HG03469 (cell line): Measurements from ENCODE around the gene SPOCK3.
"Not testable (repeated sequence)": the region's sequence is repeated elsewhere in the genome, so short reads cannot be mapped to it uniquely, and the experiment has no call there.

Experiments
- ATAC-seq: cut with Tn5 transposase; IDR thresholded peaks from one replicate; pipeline ENCODE4 v1.9.1; 2021; ENCODE audit warnings: mild to moderate bottlenecking, moderate library complexity, moderate number of reproducible peaks; ENCODE audit not compliant: unreplicated experiment

SPOCK3 gene

GRCh38 chr4:166838975-166839614 is 395.2 kb downstream of the SPOCK3 start:
- peak; percentile 43 for ATAC-seq

GRCh38 chr4:166836865-166837264 is 397.4 kb downstream of the SPOCK3 start:
- no peak for ATAC-seq

- no peak for ATAC-seq
Observed at GRCh38 chr4:166827629-166828028, 406.7 kb downstream of the SPOCK3 start.

GRCh38 chr4:166827167-166827566 is 407.1 kb downstream of the SPOCK3 start:
- ATAC-seq = no peak

- no peak for ATAC-seq
Observed at GRCh38 chr4:166823848-166824247, 410.4 kb downstream of the SPOCK3 start.

- ATAC-seq = no peak
Observed at GRCh38 chr4:166823126-166823525, 411.2 kb downstream of the SPOCK3 start.

- ATAC-seq = no peak
Observed at GRCh38 chr4:166822386-166822785, 411.9 kb downstream of the SPOCK3 start.

- no peak for ATAC-seq
Observed at GRCh38 chr4:166816890-166817289, 417.4 kb downstream of the SPOCK3 start.

- ATAC-seq = no peak
Observed at GRCh38 chr4:166808380-166808779, 425.9 kb downstream of the SPOCK3 start.

GRCh38 chr4:166802346-166802745 is 431.9 kb downstream of the SPOCK3 start:
- no peak for ATAC-seq

- ATAC-seq = no peak
Observed at GRCh38 chr4:166798126-166798525, 436.2 kb downstream of the SPOCK3 start.

GRCh38 chr4:166777760-166778159 is 456.5 kb downstream of the SPOCK3 start:
- ATAC-seq = no peak

GRCh38 chr4:166763018-166763417 is 471.3 kb downstream of the SPOCK3 start:
- no peak for ATAC-seq

GRCh38 chr4:166741742-166742141 is 492.6 kb downstream of the SPOCK3 start:
- no peak for ATAC-seq

GRCh38 chr4:166739215-166739614 is 495.1 kb downstream of the SPOCK3 start:
- not testable (repeated sequence) for ATAC-seq

- ATAC-seq = no peak
Observed at GRCh38 chr4:166737430-166737829, 496.9 kb downstream of the SPOCK3 start.

- ATAC-seq = no peak
Observed at GRCh38 chr4:166735553-166735952, 498.7 kb downstream of the SPOCK3 start.

- ATAC-seq = no peak
Observed at GRCh38 chr4:166734797-166735196, 499.5 kb downstream of the SPOCK3 start.

GRCh38 chr4:166733686-166734085 is 500.6 kb downstream of the SPOCK3 start:
- no peak for ATAC-seq

- ATAC-seq = no peak
Observed at GRCh38 chr4:166726832-166727231, 507.5 kb downstream of the SPOCK3 start.

- no peak for ATAC-seq
Observed at GRCh38 chr4:166724369-166724768, 509.9 kb downstream of the SPOCK3 start.

- ATAC-seq = no peak
Observed at GRCh38 chr4:166723532-166724140, 510.7 kb downstream of the SPOCK3 start.
